CD4-positive, CD25-positive, alpha-beta regulatory T cell (primary cell): ENCODE results near the gene TOGARAM2. TPM values are rescaled to one million over a fixed set of nuclear protein-coding genes. Genes with fewer than 3 reads are reported as not detected.

Experiments used
- ATAC-seq, 2 donors: fragments of 150-1000 bp; cut with Tn5 transposase; one replicate each; pipeline ENCODE4 v1.10.0; 2021; ENCODE audit warnings: low read depth in 2 of 2, moderate number of reproducible peaks in 2 of 2, moderate library complexity in 1 of 2
- DNase-seq, 3 donors: peaks; one replicate each; pipeline versions ENCODE4 v3.0.0 to v3.0.0-alpha.2; 2012 to 2022; ENCODE audit warnings: mixed read lengths in 1 of 3
- H3K27ac ChIP-seq: one replicate; pipeline ENCODE4 v1.7.0; 2013; ENCODE audit warnings: mild to moderate bottlenecking, low read length; ENCODE audit not compliant: insufficient read depth, poor library complexity, severe bottlenecking
- H3K27me3 ChIP-seq: one replicate; pipeline ENCODE4 v1.7.0; 2013; ENCODE audit warnings: low read length; ENCODE audit not compliant: control insufficient read depth, insufficient read depth
- H3K36me3 ChIP-seq: one replicate; pipeline ENCODE4 v1.7.0; 2013; ENCODE audit warnings: mild to moderate bottlenecking, low read length, moderate library complexity; ENCODE audit not compliant: control insufficient read depth, insufficient read depth
- H3K4me1 ChIP-seq: 2 replicates; pipeline ENCODE4 v1.7.0; 2013; ENCODE audit warnings: mild to moderate bottlenecking, low read length; ENCODE audit not compliant: insufficient read depth, control insufficient read depth, poor library complexity, severe bottlenecking
- H3K4me3 ChIP-seq: one replicate; pipeline ENCODE4 v1.7.0; 2013; ENCODE audit warnings: low read depth, mild to moderate bottlenecking, low read length, moderate library complexity
- H3K9me3 ChIP-seq, 2 experiments: 1 replicate in 1 of 2; 2 replicates in 1 of 2; pipeline ENCODE4 v1.7.0; 2013; ENCODE audit warnings: low read length in 2 of 2, mild to moderate bottlenecking in 1 of 2, moderate library complexity in 1 of 2; ENCODE audit not compliant: control insufficient read depth in 2 of 2
- H3K27ac Mint-ChIP-seq, 3 donors: one replicate each; pipeline ENCODE4 v1.8.0; 2020 to 2022; ENCODE audit warnings: mild to moderate bottlenecking in 3 of 3, mixed read lengths in 3 of 3, moderate library complexity in 2 of 3
- H3K27me3 Mint-ChIP-seq: one replicate; pipeline ENCODE4 v1.8.0; 2022; ENCODE audit warnings: mild to moderate bottlenecking, mixed read lengths
- H3K36me3 Mint-ChIP-seq: one replicate; pipeline ENCODE4 v1.8.0; 2020; ENCODE audit warnings: mixed read lengths
- H3K4me1 Mint-ChIP-seq, 4 donors: one replicate each; pipeline ENCODE4 v1.8.0; 2020 to 2022; ENCODE audit warnings: mixed read lengths in 4 of 4, mild to moderate bottlenecking in 1 of 4
- H3K4me3 Mint-ChIP-seq, 4 donors: one replicate each; pipeline ENCODE4 v1.8.0; 2020 to 2022; ENCODE audit warnings: mild to moderate bottlenecking in 4 of 4, mixed read lengths in 4 of 4, moderate library complexity in 3 of 4
- H3K9me3 Mint-ChIP-seq, 7 donors: one replicate each; pipeline ENCODE4 v1.8.0; 2020 to 2022; ENCODE audit warnings: mixed read lengths in 7 of 7, mild to moderate bottlenecking in 3 of 7, moderate library complexity in 2 of 7
- polyA plus RNA-seq, 4 donors: library from polyadenylated mRNA; unstranded; fragments of 300-500 nt; fragmentation: Illumina TruSeq; gene quantifications; one replicate each; pipeline ENCODE4 v1.2.3, GENCODE V29; 2021
- total RNA-seq: library from RNA; stranded (reverse); gene quantifications from one replicate; pipeline ENCODE4 v1.2.3, GENCODE V29; 2022

Gene TOGARAM2
- total and polyA plus RNA-seq, 5 donors from 2014 or later, result 1.5 to 9.3 (median 2.1) TPM; not detected in 1

DNA sequence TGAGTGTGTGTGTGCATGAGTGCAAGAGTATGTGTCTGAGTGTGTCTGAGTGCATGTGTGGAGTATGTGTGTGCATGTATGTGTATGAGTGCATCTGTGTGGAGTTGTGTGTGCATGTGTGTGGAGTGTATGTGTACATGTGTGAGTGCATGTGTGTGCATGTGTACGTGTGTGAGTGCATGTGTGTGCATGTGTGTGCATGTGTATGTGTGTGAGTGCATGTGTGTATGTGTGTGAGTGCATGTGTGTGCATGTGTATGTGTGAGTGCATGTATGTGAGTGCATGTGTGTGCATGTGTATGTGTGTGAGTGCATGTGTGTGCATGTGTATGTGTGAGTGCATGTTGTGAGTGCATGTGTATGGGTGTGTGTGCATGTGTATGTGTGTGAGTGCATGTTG lies 23.7 kb downstream of the TOGARAM2 start:
- no peak overlapping the region for H3K4me3 Mint-ChIP-seq
- Histone ChIP-seq H3K27ac (no peak overlapping the region), H3K27me3 (no peaks in the 10 kb centered on the region), H3K9me3 (no peaks in the 10 kb centered on the region), H3K36me3 (no peaks in the 10 kb centered on the region), H3K4me1 (peaks cover 30% of the 10 kb centered on the region), H3K4me3 (no peak overlapping the region)
- no peak overlapping the region for H3K27ac Mint-ChIP-seq
- DNase-seq (no peak), ATAC-seq (no peak)
- H3K9me3 Mint-ChIP-seq, result no peaks in the 10 kb centered on the region
- peaks cover 0 to 37% (median 20%) of the 10 kb centered on the region in 4 donors for H3K4me1 Mint-ChIP-seq
- H3K36me3 Mint-ChIP-seq, result no peaks in the 10 kb centered on the region
- H3K27me3 Mint-ChIP-seq, result no peaks in the 10 kb centered on the region

DNA sequence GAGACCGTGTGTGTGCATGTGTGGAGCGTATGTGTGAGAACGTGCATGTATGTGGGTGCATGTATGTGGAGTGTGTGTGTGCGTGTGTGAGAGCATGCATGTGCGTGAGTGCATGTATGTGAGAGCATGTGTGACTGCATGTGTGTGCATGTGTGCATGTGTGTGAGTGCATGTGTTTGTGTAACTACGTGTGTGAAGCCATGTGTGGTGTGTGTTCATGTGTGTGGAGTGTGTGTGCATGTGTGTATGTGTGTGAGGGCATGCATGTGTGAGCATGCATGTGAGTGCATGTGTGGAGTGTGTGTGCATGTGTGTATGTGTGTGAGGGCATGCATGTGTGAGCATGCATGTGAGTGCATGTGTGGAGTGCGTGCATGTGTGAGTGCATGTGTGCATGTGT lies 24.2 kb downstream of the TOGARAM2 start:
- no peak for ATAC-seq
- Mint-ChIP-seq H3K9me3 (no peaks in the 10 kb centered on the region), H3K27ac (no peak overlapping the region), H3K27me3 (no peaks in the 10 kb centered on the region), H3K4me3 (no peak overlapping the region), H3K36me3 (no peaks in the 10 kb centered on the region), H3K4me1 (peaks cover 0 to 37% (median 16%) of the 10 kb centered on the region in 4 donors)
- H3K27ac ChIP-seq, result no peak overlapping the region
- no peak for DNase-seq
- no peak overlapping the region for H3K4me3 ChIP-seq
- no peaks in the 10 kb centered on the region for H3K9me3 ChIP-seq
- no peaks in the 10 kb centered on the region for H3K27me3 ChIP-seq
- no peaks in the 10 kb centered on the region for H3K36me3 ChIP-seq
- peaks cover 32% of the 10 kb centered on the region for H3K4me1 ChIP-seq

- Mint-ChIP-seq H3K9me3 (no peaks in the 10 kb centered on the region), H3K4me3 (no peak overlapping the region), H3K27me3 (no peaks in the 10 kb centered on the region), H3K36me3 (no peaks in the 10 kb centered on the region), H3K4me1 (peaks cover 1 to 39% (median 18%) of the 10 kb centered on the region in 4 donors), H3K27ac (no peak overlapping the region)
- H3K36me3 ChIP-seq, result no peaks in the 10 kb centered on the region
- H3K4me3 ChIP-seq, result no peak overlapping the region
- H3K9me3 ChIP-seq, result no peaks in the 10 kb centered on the region
- no peaks in the 10 kb centered on the region for H3K27me3 ChIP-seq
- no peak for DNase-seq
- no peak overlapping the region for H3K27ac ChIP-seq
- no peak for ATAC-seq
- H3K4me1 ChIP-seq, result peaks cover 34% of the 10 kb centered on the region
Measured at GRCh38 chr2:29006092-29006979, 25.2 kb downstream of the TOGARAM2 start.

- no peak overlapping the region for H3K4me3 Mint-ChIP-seq
- peaks cover 4% of the 10 kb centered on the region for H3K27me3 Mint-ChIP-seq
- no peaks in the 10 kb centered on the region for H3K36me3 Mint-ChIP-seq
- no peak for DNase-seq
- no peaks in the 10 kb centered on the region for H3K27me3 ChIP-seq
- H3K36me3 ChIP-seq, result no peaks in the 10 kb centered on the region
- no peak overlapping the region for H3K27ac Mint-ChIP-seq
- H3K4me3 ChIP-seq, result no peak overlapping the region
- peaks cover 36% of the 10 kb centered on the region for H3K4me1 ChIP-seq
- H3K9me3 ChIP-seq, result no peaks in the 10 kb centered on the region
- H3K27ac ChIP-seq, result no peak overlapping the region
- peaks cover 7 to 40% (median 20%) of the 10 kb centered on the region in 4 donors for H3K4me1 Mint-ChIP-seq
- ATAC-seq, result no peak
- no peaks in the 10 kb centered on the region for H3K9me3 Mint-ChIP-seq
Measured at GRCh38 chr2:29006980-29007301, 25.8 kb downstream of the TOGARAM2 start.

- H3K4me1 ChIP-seq, result peaks cover 53% of the 10 kb centered on the region
- DNase-seq (no peak), ATAC-seq (no peak)
- Mint-ChIP-seq H3K36me3 (no peaks in the 10 kb centered on the region), H3K9me3 (no peaks in the 10 kb centered on the region), H3K27ac (peak overlapping the region; percentile 71 to 99 (median 99)), H3K4me3 (peak overlapping the region in 1 of 4 donors; percentile 25), H3K27me3 (peaks cover 6% of the 10 kb centered on the region), H3K4me1 (peaks cover 12 to 56% (median 31%) of the 10 kb centered on the region in 4 donors)
- no peaks in the 10 kb centered on the region for H3K36me3 ChIP-seq
- no peaks in the 10 kb centered on the region for H3K27me3 ChIP-seq
- no peak overlapping the region for H3K4me3 ChIP-seq
- peak overlapping the region; percentile 93 for H3K27ac ChIP-seq
- no peaks in the 10 kb centered on the region for H3K9me3 ChIP-seq
Measured at GRCh38 chr2:29009270-29009669, 28.2 kb downstream of the TOGARAM2 start.

- H3K27ac Mint-ChIP-seq, result peak overlapping the region; percentile 99 to 100 (median 99)
- H3K9me3 ChIP-seq, result no peaks in the 10 kb centered on the region
- H3K9me3 Mint-ChIP-seq, result no peaks in the 10 kb centered on the region
- no peaks in the 10 kb centered on the region for H3K36me3 ChIP-seq
- peaks cover 60% of the 10 kb centered on the region for H3K4me1 ChIP-seq
- peaks cover 15 to 63% (median 37%) of the 10 kb centered on the region in 4 donors for H3K4me1 Mint-ChIP-seq
- peak overlapping the region in 3 of 4 donors; percentile 84 to 92 (median 87) for H3K4me3 Mint-ChIP-seq
- peak overlapping the region; percentile 2 for H3K4me3 ChIP-seq
- H3K27me3 ChIP-seq, result no peaks in the 10 kb centered on the region
- H3K27ac ChIP-seq, result peak overlapping the region; percentile 93
- no peaks in the 10 kb centered on the region for H3K36me3 Mint-ChIP-seq
- H3K27me3 Mint-ChIP-seq, result peaks cover 6% of the 10 kb centered on the region
- no peak for ATAC-seq
- DNase-seq, result no peak
Measured at GRCh38 chr2:29009711-29010677, 28.9 kb downstream of the TOGARAM2 start.

DNA sequence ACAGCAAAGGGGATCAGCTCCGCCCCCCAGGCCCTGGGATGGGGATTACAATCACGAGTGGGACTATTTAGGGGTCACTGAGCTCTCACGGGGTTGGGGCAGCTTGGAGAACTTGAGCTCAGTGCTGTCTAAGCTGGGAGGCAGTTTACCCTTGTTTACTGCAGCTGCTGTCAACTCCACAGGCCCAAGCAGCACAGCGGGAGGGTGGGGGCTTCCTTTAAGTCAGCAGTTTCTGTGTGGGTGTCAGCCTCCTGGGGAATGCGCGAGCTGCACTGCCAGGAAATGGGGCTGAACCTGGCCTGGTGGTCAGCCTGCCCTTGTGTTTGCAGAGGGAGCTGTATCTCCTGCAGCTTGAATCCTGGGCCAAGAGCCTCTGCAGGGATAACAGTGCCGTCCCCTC lies 29.8 kb downstream of the TOGARAM2 start:
- Histone ChIP-seq H3K27ac (peak overlapping the region; percentile 93), H3K36me3 (no peaks in the 10 kb centered on the region), H3K27me3 (no peaks in the 10 kb centered on the region), H3K9me3 (no peaks in the 10 kb centered on the region), H3K4me1 (peaks cover 70% of the 10 kb centered on the region), H3K4me3 (peak overlapping the region; percentile 2)
- Mint-ChIP-seq H3K27me3 (peaks cover 6% of the 10 kb centered on the region), H3K27ac (peak overlapping the region; percentile 99 to 100 (median 99)), H3K9me3 (no peaks in the 10 kb centered on the region), H3K36me3 (no peaks in the 10 kb centered on the region), H3K4me1 (peaks cover 20 to 73% (median 47%) of the 10 kb centered on the region in 4 donors), H3K4me3 (peak overlapping the region in 3 of 4 donors; percentile 84 to 92 (median 87))
- DNase-seq, result peak in 2 of 3 donors; percentile 53 to 82
- no peak for ATAC-seq
